Fibroblast of pulmonary artery (primary cell): Measurements from ENCODE around the gene AMN.

Experiments used
- DNase-seq: peaks from one replicate; pipeline ENCODE4 v3.0.0-alpha.2; 2010; ENCODE audit warnings: low read depth
- H3K4me3 ChIP-seq: replicated peaks from 2 replicates; pipeline ENCODE4 v1.5.1; 2011; ENCODE audit warnings: low read depth, mild to moderate bottlenecking, control low read depth, low read length, moderate library complexity
- CTCF ChIP-seq: IDR thresholded peaks from 2 replicates; pipeline ENCODE4 v1.5.1; 2011; ENCODE audit warnings: mild to moderate bottlenecking, control low read depth, low read length, inconsistent platforms; ENCODE audit errors: missing control alignments

Gene AMN

GRCh38 chr14:102958461-102958860, 36.0 kb downstream of the AMN start:
- no peak for DNase-seq
- no peak for TF ChIP-seq CTCF
- H3K4me3 ChIP-seq = no peak overlapping the region

- no peak for TF ChIP-seq CTCF
- H3K4me3 ChIP-seq = no peak overlapping the region
- no peak for DNase-seq
Measured at GRCh38 chr14:102962111-102962627, 39.7 kb downstream of the AMN start.

GRCh38 chr14:102964152-102964730, 41.8 kb downstream of the AMN start:
- no peak for DNase-seq
- no peak for TF ChIP-seq CTCF
- no peak overlapping the region for H3K4me3 ChIP-seq

GRCh38 chr14:102965282-102965681, 42.8 kb downstream of the AMN start:
- no peak overlapping the region for H3K4me3 ChIP-seq
- TF ChIP-seq CTCF = no peak
- DNase-seq = peak; percentile 29

GRCh38 chr14:102965971-102966655, 43.6 kb downstream of the AMN start:
- TF ChIP-seq CTCF = no peak
- no peak for DNase-seq
- no peak overlapping the region for H3K4me3 ChIP-seq

GRCh38 chr14:102966681-102967505, 44.4 kb downstream of the AMN start:
- DNase-seq = no peak
- H3K4me3 ChIP-seq = no peak overlapping the region
- no peak for TF ChIP-seq CTCF
